ENCODE results near the gene RIPOR2. TPM values are rescaled to one million over a fixed set of nuclear protein-coding genes. Genes with fewer than 3 reads are reported as not detected.
"Not testable (repeated sequence)": the region's sequence is repeated elsewhere in the genome, so short reads cannot be mapped to it uniquely, and the experiment has no call there.

The RIPOR2 gene
- total and polyA plus RNA-seq, 2 donors (not counting 3 experiments of a cell fraction or from before 2014, with no cell fraction given) = 0.10 TPM; not detected in 1

- Histone ChIP-seq H2AFZ (ENCODE audit: low read depth, low read length) (no peak overlapping the region), H3K79me2 (ENCODE audit: control insufficient read depth, insufficient read depth, low read length) (no peaks in the 10 kb centered on the region), H3K36me3 (ENCODE audit: control insufficient read depth in 2 of 2, extremely low read depth in 1 of 2, insufficient read depth in 2 of 2, low read length in 2 of 2) (no peaks in the 10 kb centered on the region), H3K4me1 (ENCODE audit: control insufficient read depth, extremely low read depth, insufficient read depth, low read length) (no peaks in the 10 kb centered on the region), H3K9me1 (replicated peaks; ENCODE audit: control insufficient read depth, extremely low read depth, insufficient read depth, low read length) (no peaks in the 10 kb centered on the region), H3K4me3 (replicated peaks in 1 of 3; ENCODE audit: insufficient read depth in 1 of 3, low read depth in 1 of 3, low read length in 3 of 3) (no peak overlapping the region), H3K9ac (replicated peaks; ENCODE audit: extremely low read depth, insufficient read depth, low read length) (no peak overlapping the region), H4K20me1 (replicated peaks; ENCODE audit: control insufficient read depth, extremely low read depth, insufficient read depth, low read length) (no peaks in the 10 kb centered on the region), H3K4me2 (ENCODE audit: insufficient read depth, low read length) (no peak overlapping the region), H3K27ac (ENCODE audit: insufficient read depth, low read depth, low read length) (no peak overlapping the region), H3K9me3 (replicated peaks; ENCODE audit: control insufficient read depth, insufficient read depth, low read length) (no peaks in the 10 kb centered on the region), H3K27me3 (ENCODE audit: control insufficient read depth in 2 of 2, insufficient read depth in 2 of 2, low read length in 2 of 2) (no peaks in the 10 kb centered on the region)
- TF ChIP-seq, protein P1, sequence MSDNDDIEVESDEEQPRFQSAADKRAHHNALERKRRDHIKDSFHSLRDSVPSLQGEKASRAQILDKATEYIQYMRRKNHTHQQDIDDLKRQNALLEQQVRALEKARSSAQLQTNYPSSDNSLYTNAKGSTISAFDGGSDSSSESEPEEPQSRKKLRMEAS (IDR thresholded peaks at IDR 0.05; ENCODE audit: insufficient read depth, insufficient read length) = no peak
- no peak for TF ChIP-seq EZH2 (IDR thresholded peaks at IDR 0.05; ENCODE audit: borderline replicate concordance, low read depth, low read length, severe bottlenecking)
- no peak for TF ChIP-seq POLR2A (IDR thresholded peaks at IDR 0.05; ENCODE audit: low read depth, low read length)
- no peak for TF ChIP-seq JUN (IDR thresholded peaks at IDR 0.05; ENCODE audit: borderline replicate concordance, insufficient read depth, insufficient read length, low read depth)
- TF ChIP-seq, protein P2, sequence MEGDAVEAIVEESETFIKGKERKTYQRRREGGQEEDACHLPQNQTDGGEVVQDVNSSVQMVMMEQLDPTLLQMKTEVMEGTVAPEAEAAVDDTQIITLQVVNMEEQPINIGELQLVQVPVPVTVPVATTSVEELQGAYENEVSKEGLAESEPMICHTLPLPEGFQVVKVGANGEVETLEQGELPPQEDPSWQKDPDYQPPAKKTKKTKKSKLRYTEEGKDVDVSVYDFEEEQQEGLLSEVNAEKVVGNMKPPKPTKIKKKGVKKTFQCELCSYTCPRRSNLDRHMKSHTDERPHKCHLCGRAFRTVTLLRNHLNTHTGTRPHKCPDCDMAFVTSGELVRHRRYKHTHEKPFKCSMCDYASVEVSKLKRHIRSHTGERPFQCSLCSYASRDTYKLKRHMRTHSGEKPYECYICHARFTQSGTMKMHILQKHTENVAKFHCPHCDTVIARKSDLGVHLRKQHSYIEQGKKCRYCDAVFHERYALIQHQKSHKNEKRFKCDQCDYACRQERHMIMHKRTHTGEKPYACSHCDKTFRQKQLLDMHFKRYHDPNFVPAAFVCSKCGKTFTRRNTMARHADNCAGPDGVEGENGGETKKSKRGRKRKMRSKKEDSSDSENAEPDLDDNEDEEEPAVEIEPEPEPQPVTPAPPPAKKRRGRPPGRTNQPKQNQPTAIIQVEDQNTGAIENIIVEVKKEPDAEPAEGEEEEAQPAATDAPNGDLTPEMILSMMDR (IDR thresholded peaks at IDR 0.05; ENCODE audit: extremely low read depth in 1 of 2, insufficient read depth in 1 of 2, low read depth in 1 of 2, low read length in 2 of 2) = no peak
- TF ChIP-seq POLR2AphosphoS5 (IDR thresholded peaks at IDR 0.05; ENCODE audit: insufficient read depth, low read depth, low read length) = no peak
- no peak for TF ChIP-seq MYC (IDR thresholded peaks at IDR 0.05; ENCODE audit: low read depth, low read length)
- TF ChIP-seq GATA2 (IDR thresholded peaks at IDR 0.05; ENCODE audit: insufficient read depth, insufficient read length, low read depth, low read length) = no peak
- no peak for TF ChIP-seq FOS (IDR thresholded peaks at IDR 0.05; ENCODE audit: borderline replicate concordance, insufficient read depth, low read length)
- POLR2A ChIA-PET = no interaction called here
- CTCF ChIA-PET = no interaction called here
- dilution Hi-C loops (cut with MboI; ENCODE audit: extremely low pct_ligation_motif_present, low sequenced_read_pairs) (no loop called here), intact Hi-C loops (cut with micrococcal nuclease) (no loop called here)
- FAIRE-seq (no peak), DNase-seq (ENCODE audit: low read depth, low spot score) (no peak)
- BruUV-seq (replicated peaks) = no TSS peak
Observed at GRCh38 chr6:24755279-24755678, 180.5 kb downstream of the RIPOR2 start.

DNA sequence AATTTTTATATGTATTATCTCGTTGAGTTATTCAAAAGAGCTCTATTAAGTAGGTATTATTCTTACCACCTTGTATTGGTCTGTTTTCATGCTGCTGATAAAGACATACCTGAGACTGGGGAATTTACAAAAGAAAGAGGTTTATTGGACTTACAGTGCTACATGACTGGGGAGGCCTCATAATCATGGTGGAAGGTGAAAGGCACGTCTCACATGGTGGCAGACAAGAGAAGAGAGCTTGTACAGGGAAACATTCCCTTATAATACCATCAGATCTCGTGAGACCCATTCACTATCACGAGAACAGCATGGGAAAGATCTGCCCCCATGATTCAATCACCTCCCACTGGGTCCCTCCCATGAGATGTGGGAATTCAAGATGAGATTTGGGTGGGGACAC lies 181.4 kb downstream of the RIPOR2 start:
- H3K79me2 ChIP-seq (ENCODE audit: control insufficient read depth, insufficient read depth, low read length); BruUV-seq (replicated peaks); FAIRE-seq; intact Hi-C loops (cut with micrococcal nuclease); H3K9me3 ChIP-seq (replicated peaks; ENCODE audit: control insufficient read depth, insufficient read depth, low read length); H3K4me2 ChIP-seq (ENCODE audit: insufficient read depth, low read length); dilution Hi-C loops (cut with MboI; ENCODE audit: extremely low pct_ligation_motif_present, low sequenced_read_pairs); H3K9ac ChIP-seq (replicated peaks; ENCODE audit: extremely low read depth, insufficient read depth, low read length); H3K36me3 ChIP-seq (ENCODE audit: control insufficient read depth in 2 of 2, extremely low read depth in 1 of 2, insufficient read depth in 2 of 2, low read length in 2 of 2); H3K4me3 ChIP-seq (replicated peaks in 1 of 3; ENCODE audit: insufficient read depth in 1 of 3, low read depth in 1 of 3, low read length in 3 of 3); H3K4me1 ChIP-seq (ENCODE audit: control insufficient read depth, extremely low read depth, insufficient read depth, low read length); H3K27me3 ChIP-seq (ENCODE audit: control insufficient read depth in 2 of 2, insufficient read depth in 2 of 2, low read length in 2 of 2); H3K9me1 ChIP-seq (replicated peaks; ENCODE audit: control insufficient read depth, extremely low read depth, insufficient read depth, low read length); H4K20me1 ChIP-seq (replicated peaks; ENCODE audit: control insufficient read depth, extremely low read depth, insufficient read depth, low read length); H3K27ac ChIP-seq (ENCODE audit: insufficient read depth, low read depth, low read length); H2AFZ ChIP-seq (ENCODE audit: low read depth, low read length); DNase-seq (ENCODE audit: low read depth, low spot score); POLR2A ChIA-PET; CTCF ChIA-PET: not testable (repeated sequence)

Data from endothelial cell of umbilical vein (primary cell).